Measurements from ENCODE around the gene C1orf115.
"Not testable (repeated sequence)": the region's sequence is repeated elsewhere in the genome, so short reads cannot be mapped to it uniquely, and the experiment has no call there.

Gene C1orf115

GRCh38 chr1:220695426-220695825, 5.3 kb downstream of the C1orf115 start:
- DNase-seq: no peak

GRCh38 chr1:220696226-220696862, 6.2 kb downstream of the C1orf115 start:
- no peak for DNase-seq

- DNase-seq: no peak
Observed at GRCh38 chr1:220696863-220697231, 6.7 kb downstream of the C1orf115 start.

GRCh38 chr1:220697326-220697725, 7.2 kb downstream of the C1orf115 start:
- DNase-seq: no peak

GRCh38 chr1:220698607-220699016, 8.4 kb downstream of the C1orf115 start:
- DNase-seq: no peak

GRCh38 chr1:220699044-220699443, 8.9 kb downstream of the C1orf115 start:
- no peak for DNase-seq

- no peak for DNase-seq
Observed at GRCh38 chr1:220700556-220701179, 10.5 kb downstream of the C1orf115 start.

GRCh38 chr1:220701974-220702373, 11.8 kb downstream of the C1orf115 start:
- no peak for DNase-seq

GRCh38 chr1:220702733-220703270, 12.6 kb downstream of the C1orf115 start:
- no peak for DNase-seq

GRCh38 chr1:220703305-220703704, 13.1 kb downstream of the C1orf115 start:
- DNase-seq: no peak

GRCh38 chr1:220705782-220706181, 15.6 kb downstream of the C1orf115 start:
- no peak for DNase-seq

GRCh38 chr1:220706480-220706879, 16.3 kb downstream of the C1orf115 start:
- no peak for DNase-seq

- no peak for DNase-seq
Observed at GRCh38 chr1:220707160-220707559, 17.0 kb downstream of the C1orf115 start.

GRCh38 chr1:220708244-220708643, 18.1 kb downstream of the C1orf115 start:
- no peak for DNase-seq

GRCh38 chr1:220708936-220709801, 19.0 kb downstream of the C1orf115 start:
- no peak for DNase-seq

- DNase-seq: no peak
Observed at GRCh38 chr1:220710333-220710732, 20.2 kb downstream of the C1orf115 start.

GRCh38 chr1:220711056-220711809, 21.1 kb downstream of the C1orf115 start:
- no peak for DNase-seq

GRCh38 chr1:220715986-220716385, 25.8 kb downstream of the C1orf115 start:
- DNase-seq: not testable (repeated sequence)

GRCh38 chr1:220717800-220718640, 27.9 kb downstream of the C1orf115 start:
- DNase-seq: no peak

GRCh38 chr1:220721266-220721665, 31.1 kb downstream of the C1orf115 start:
- DNase-seq: not testable (repeated sequence)

- DNase-seq: no peak
Observed at GRCh38 chr1:220726634-220727033, 36.5 kb downstream of the C1orf115 start.

GRCh38 chr1:220727519-220727918, 37.4 kb downstream of the C1orf115 start:
- DNase-seq: no peak
